A673 (cell line): ENCODE measurements around the gene SDHD. TPM values are rescaled to one million over a fixed set of nuclear protein-coding genes. Genes with fewer than 3 reads are reported as not detected.

Experiments
- BruUV-seq: library from RNA; stranded (reverse); fragments of 400-500 nt; replicated peaks from 2 replicates; lab custom pipeline; 2021; lab: Mats Ljungman, UMichigan
- CTCF ChIA-PET: fragments of 300-600 bp; sonication (Branson Sonifier 250); formaldehyde crosslinking; loops from one replicate; lab custom pipeline; 2022; ENCODE audit warnings: antibody characterized with exemption; lab: Charles Lee
- POLR2A ChIA-PET: fragments of 300-600 bp; sonication (Branson Sonifier 250); formaldehyde crosslinking; loops from one replicate; lab custom pipeline; 2022; ENCODE audit warnings: antibody characterized with exemption; ENCODE audit not compliant: low non-redundant PET; lab: Charles Lee
- DNase-seq: peaks from one replicate; pipeline ENCODE4 v3.0.0-alpha.2; 2015; ENCODE audit warnings: low spot score
- H3K27ac ChIP-seq: fragments of 200-600 bp; sonication (generic); 2 replicates; pipeline ENCODE4 v1.5.1; 2016; ENCODE audit warnings: mixed run types, low read depth, mild to moderate bottlenecking, mixed read lengths, antibody characterized with exemption, low read length; ENCODE audit not compliant: poor library complexity, severe bottlenecking
- H3K27me3 ChIP-seq: fragments of 200-600 bp; sonication (generic); replicated peaks from 2 replicates; pipeline ENCODE4 v1.6.1; 2017; ENCODE audit warnings: mixed run types, low read depth, mild to moderate bottlenecking, mixed read lengths, antibody characterized with exemption, low read length; ENCODE audit not compliant: insufficient read depth, poor library complexity
- H3K36me3 ChIP-seq: fragments of 200-600 bp; sonication (generic); 2 replicates; pipeline ENCODE4 v1.6.1; 2016; ENCODE audit warnings: mixed run types, mild to moderate bottlenecking, mixed read lengths, antibody characterized with exemption, low read length; ENCODE audit not compliant: insufficient read depth, poor library complexity, severe bottlenecking
- H3K4me1 ChIP-seq: fragments of 200-600 bp; sonication (generic); 2 replicates; pipeline ENCODE4 v1.6.1; 2017; ENCODE audit warnings: mixed run types, mild to moderate bottlenecking, mixed read lengths, antibody characterized with exemption, low read length; ENCODE audit not compliant: insufficient read depth, poor library complexity, severe bottlenecking
- H3K4me3 ChIP-seq: fragments of 200-600 bp; sonication (generic); 2 replicates; pipeline ENCODE4 v1.5.1; 2016; ENCODE audit warnings: low read depth, mixed run types, mild to moderate bottlenecking, mixed read lengths, low read length; ENCODE audit not compliant: poor library complexity, severe bottlenecking
- H3K9me3 ChIP-seq: fragments of 200-600 bp; sonication (generic); 2 replicates; pipeline ENCODE4 v1.6.1; 2016; ENCODE audit warnings: mixed run types, low read depth, mild to moderate bottlenecking, mixed read lengths, antibody characterized with exemption, low read length; ENCODE audit not compliant: poor library complexity, severe bottlenecking
- EZH2 ChIP-seq: fragments of 200-600 bp; sonication (generic); IDR thresholded peaks from 2 replicates; pipeline ENCODE4 v1.6.1; 2017; ENCODE audit warnings: borderline replicate concordance, low read depth, mild to moderate bottlenecking, mixed read lengths, antibody characterized with exemption, low read length; ENCODE audit not compliant: poor library complexity, severe bottlenecking
- intact Hi-C: fragments of 100-400 bp; cut with micrococcal nuclease; formaldehyde crosslinking; loops from one replicate; pipeline ENCODE4 v1.10.0; 2022; ENCODE audit not compliant: unreplicated experiment
- total RNA-seq: library from RNA; stranded (reverse); gene quantifications from 2 replicates; pipeline ENCODE4 v1.2.3, GENCODE V29; 2021
- TF ChIP-seq, protein P1 (sequence below): fragments of 300-800, 200-600 bp; sonication (generic); conservative IDR thresholded peaks from 2 replicates; pipeline ENCODE4 v1.5.1; 2017; ENCODE audit warnings: low read depth, mild to moderate bottlenecking, antibody characterized with exemption, low read length, moderate library complexity, mixed read lengths

SDHD gene
- total RNA-seq, 1 experiment from 2014 or later = 135 TPM

DNA sequence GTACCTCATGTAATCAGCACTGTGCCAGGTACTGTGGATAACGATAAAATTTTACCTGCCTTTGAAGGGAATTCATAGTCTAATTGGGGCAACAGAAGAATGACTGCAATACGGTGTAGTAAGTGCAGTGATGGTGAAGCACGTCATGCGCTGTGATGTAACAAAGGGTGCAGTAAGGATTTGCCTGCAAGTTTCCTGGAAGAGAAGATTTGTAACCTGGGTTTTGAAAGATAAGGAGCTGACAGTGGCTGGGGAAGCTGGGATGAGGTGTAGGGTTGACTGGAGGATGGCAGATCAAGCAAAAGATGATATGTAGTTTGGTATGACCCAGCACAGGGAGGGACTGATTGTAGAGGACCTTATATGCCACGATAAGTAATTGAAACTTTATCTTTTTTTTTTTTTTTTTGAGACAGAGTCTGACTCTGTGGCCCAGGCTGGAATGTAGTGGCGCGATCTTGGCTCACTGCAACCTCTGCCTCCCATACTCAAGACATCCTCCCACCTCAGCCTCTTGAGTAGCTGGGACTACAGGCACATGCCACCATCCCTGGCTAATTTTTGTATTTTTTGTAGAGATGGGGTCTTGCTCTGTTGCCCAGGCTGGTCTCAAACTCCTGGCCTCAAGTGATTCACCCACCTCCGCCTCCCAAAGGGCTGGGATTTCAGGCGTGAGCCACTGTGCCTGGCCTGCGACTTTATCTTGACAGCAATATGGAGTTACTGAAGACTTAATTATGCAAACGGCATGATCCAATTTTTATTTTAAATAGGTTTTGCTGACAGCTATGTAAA is 11.3 kb downstream of the SDHD start:
- DNase-seq = no peak
- Histone ChIP-seq H3K27ac (no peak overlapping the region), H3K4me3 (no peak overlapping the region), H3K36me3 (peaks cover 31% of the 10 kb centered on the region), H3K4me1 (no peaks in the 10 kb centered on the region), H3K9me3 (no peaks in the 10 kb centered on the region), H3K27me3 (no peaks in the 10 kb centered on the region)
- no TSS peak for BruUV-seq
- ChIA-PET POLR2A (interaction anchor here (0.6 kb wide), 1 partner anchor 1540 kb away, joined by 3 read pairs; no protein-coding TSS in a partner anchor), CTCF (no interaction called here)
- intact Hi-C loops = no loop called here
- TF ChIP-seq EZH2 = no peak
- TF ChIP-seq, protein P1, sequence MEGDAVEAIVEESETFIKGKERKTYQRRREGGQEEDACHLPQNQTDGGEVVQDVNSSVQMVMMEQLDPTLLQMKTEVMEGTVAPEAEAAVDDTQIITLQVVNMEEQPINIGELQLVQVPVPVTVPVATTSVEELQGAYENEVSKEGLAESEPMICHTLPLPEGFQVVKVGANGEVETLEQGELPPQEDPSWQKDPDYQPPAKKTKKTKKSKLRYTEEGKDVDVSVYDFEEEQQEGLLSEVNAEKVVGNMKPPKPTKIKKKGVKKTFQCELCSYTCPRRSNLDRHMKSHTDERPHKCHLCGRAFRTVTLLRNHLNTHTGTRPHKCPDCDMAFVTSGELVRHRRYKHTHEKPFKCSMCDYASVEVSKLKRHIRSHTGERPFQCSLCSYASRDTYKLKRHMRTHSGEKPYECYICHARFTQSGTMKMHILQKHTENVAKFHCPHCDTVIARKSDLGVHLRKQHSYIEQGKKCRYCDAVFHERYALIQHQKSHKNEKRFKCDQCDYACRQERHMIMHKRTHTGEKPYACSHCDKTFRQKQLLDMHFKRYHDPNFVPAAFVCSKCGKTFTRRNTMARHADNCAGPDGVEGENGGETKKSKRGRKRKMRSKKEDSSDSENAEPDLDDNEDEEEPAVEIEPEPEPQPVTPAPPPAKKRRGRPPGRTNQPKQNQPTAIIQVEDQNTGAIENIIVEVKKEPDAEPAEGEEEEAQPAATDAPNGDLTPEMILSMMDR = no peak

DNA sequence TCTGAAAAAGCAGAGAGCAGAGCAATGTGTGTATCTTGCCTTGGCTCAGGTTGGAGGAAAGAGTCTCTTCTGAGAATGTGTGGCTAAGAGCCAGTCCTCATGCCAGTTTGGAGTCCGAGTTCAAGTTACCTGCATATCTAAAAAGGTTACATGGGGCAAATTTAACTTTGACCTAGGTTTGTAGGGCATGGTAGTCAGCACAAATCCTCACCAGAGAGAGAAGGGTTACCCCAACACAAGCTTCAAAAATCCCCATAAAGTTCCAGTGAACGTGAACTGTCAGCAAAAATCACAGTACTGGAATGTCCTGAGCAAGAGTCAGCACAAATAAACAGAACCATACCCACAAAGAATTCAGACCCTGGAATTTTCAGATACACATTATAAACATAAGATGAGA is 13.8 kb downstream of the SDHD start:
- intact Hi-C loops = no loop called here
- ChIA-PET POLR2A (no interaction called here), CTCF (no interaction called here)
- Histone ChIP-seq H3K36me3 (peaks cover 10% of the 10 kb centered on the region), H3K27me3 (no peaks in the 10 kb centered on the region), H3K27ac (no peak overlapping the region), H3K4me1 (no peaks in the 10 kb centered on the region), H3K4me3 (no peak overlapping the region), H3K9me3 (no peaks in the 10 kb centered on the region)
- no peak for DNase-seq
- no TSS peak for BruUV-seq
- no peak for TF ChIP-seq EZH2
- TF ChIP-seq, protein P1 = no peak

DNA sequence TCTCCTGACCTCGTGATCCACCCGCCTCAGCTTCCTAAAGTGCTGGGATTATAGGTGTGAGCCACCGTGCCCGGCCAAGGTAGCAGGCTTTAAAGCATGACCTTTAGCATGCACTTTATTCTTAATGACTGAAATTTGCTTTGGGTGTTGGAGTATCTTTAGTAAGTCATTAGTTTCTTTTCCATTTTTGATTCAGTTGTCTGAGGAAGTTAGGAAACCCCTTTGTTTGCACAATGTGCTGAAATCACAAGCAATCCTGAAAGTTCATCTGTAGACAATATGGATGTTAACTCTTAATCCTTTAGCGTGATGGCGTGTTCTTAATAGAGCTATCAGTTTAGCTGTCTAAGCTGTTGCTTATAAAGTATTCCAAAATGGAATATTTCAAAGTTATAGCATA is 16.8 kb downstream of the SDHD start:
- Histone ChIP-seq H3K27ac (no peak overlapping the region), H3K4me3 (no peak overlapping the region), H3K27me3 (no peaks in the 10 kb centered on the region), H3K36me3 (no peaks in the 10 kb centered on the region), H3K4me1 (no peaks in the 10 kb centered on the region), H3K9me3 (no peaks in the 10 kb centered on the region)
- DNase-seq = no peak
- BruUV-seq = no TSS peak
- POLR2A ChIA-PET = interaction anchor here (0.7 kb wide), 1 partner anchor 417 kb away, joined by 12 read pairs; no protein-coding TSS in a partner anchor
- CTCF ChIA-PET = no interaction called here
- intact Hi-C loops = no loop called here
- TF ChIP-seq EZH2 = no peak
- TF ChIP-seq, protein P1 = no peak
